RPMI8226 (cell line): Measurements from ENCODE around the gene ATG2A.

ENCODE experiments used
- DNase-seq: peaks from one replicate; pipeline ENCODE4 v3.0.0-alpha.2; 2015

The ATG2A gene

DNA sequence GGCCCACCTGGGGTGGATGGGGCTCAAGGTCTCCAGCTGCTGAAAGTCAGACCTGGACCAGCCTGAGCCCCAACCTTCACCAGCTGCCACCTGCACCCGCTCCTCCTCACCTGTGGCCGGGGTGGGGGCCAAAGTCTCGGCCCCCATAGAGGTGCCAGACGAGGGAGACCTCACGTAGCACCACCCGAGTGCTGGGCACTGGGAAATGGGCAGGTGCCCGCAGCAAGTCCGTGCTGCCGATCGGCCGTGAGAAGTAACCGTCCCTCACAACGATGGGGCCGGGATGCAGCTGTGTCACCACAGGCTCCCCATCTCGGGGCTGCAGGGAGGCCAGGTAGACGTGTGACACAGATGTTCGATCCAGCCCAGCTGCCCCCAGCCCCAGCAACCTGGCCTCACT is 16.2 kb downstream of the ATG2A start:
- no peak for DNase-seq

DNA sequence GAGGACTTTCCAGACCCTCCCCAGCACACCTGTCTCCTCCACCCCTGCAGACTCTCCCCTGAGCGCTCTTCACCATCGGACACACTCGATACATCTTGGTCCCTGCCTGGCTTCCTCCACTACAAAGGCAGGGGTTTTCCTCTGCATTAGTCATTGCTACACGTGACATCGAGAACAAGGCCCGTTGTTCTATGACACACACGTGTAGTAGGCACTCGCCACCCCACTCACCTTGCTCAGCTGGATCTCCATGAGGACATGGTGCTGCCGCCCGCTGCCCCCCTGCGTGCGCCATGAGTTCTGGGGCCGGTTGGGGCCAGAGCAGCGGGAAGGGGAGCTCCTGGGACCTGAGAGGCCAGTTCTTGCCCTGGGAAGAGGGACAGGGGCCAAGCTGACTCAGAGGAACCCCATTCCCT is 16.7 kb downstream of the ATG2A start:
- DNase-seq: no peak

DNA sequence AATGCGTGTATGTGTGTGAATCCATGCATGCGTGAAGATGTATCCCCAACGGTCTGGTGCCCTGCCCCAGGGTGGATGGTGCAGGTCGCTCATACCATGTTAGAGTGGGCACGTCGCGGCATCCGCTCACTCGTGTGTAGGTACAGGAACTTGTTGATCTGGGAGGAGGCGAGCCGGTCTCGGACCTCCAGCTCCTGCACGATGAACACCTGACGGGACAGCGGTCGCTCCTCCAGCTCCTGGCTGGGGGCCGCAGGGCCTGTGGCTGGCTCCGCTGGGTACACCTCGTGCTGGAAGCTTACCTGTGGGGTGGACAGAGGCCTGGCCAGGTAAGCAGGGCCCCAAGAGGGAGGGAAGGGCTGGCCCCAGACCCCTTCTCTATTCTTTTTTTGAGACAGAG is 18.5 kb downstream of the ATG2A start:
- no peak for DNase-seq

DNA sequence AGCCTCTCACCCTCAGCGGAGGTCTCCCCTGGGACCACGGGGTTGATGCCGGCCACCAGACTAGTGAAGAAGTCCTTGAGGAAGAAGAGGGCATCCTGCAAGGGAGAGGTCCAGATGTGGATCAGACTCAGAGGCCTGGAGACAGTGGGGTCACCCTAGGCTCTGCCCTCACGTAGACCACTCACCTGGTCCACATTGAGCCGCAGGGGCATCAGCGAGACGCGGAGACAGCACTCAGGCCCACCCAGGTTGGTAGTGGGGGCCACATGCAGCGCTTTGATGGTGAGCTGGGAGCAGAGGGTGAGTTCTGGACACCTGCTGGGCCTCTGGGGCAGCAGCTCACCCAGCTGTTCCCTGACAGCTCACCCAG is 18.9 kb downstream of the ATG2A start:
- DNase-seq: no peak

GRCh38 chr11:64897381-64898075 is 19.5 kb downstream of the ATG2A start:
- no peak for DNase-seq

GRCh38 chr11:64896448-64897022 is 20.5 kb downstream of the ATG2A start:
- no peak for DNase-seq

- DNase-seq: no peak
Measured at GRCh38 chr11:64894812-64895452, 22.1 kb downstream of the ATG2A start.

DNA sequence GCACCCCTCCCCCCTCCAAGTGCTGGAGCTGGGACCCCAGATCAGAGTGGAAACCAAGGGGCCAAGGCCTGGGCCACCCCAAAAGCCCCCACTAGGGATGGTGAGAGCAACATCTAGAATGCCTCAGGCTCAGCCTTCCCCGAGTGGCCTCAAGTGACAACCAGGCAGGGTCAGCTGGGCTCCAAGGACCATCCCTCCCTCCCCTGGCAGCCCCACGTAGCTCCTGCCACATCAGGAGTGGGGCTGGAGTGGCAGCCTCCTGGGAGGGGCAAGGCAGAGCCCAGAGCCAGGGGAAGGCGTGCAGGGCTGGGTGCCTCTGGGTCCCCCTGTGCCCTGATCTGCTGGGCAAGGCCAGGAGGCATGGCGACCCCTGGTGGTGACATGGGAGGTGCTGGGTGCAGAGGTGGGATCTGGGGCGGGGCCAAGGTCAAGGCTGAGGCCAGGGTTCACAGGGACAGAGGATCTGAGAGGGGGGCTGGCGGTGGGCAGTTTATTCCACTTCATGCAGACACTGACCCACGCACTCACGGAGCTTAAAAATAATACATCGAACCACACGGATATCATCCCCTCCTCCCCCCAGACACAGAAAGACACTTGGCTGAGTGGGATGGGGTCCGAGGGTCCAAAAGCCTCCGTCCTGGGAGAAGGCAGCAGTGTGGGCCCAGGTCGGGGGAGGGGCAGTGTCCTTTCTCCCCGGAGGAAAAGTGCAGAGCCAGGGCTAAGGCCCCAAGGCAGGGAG is 22.8 kb downstream of the ATG2A start:
- peak; percentile 93 for DNase-seq

DNA sequence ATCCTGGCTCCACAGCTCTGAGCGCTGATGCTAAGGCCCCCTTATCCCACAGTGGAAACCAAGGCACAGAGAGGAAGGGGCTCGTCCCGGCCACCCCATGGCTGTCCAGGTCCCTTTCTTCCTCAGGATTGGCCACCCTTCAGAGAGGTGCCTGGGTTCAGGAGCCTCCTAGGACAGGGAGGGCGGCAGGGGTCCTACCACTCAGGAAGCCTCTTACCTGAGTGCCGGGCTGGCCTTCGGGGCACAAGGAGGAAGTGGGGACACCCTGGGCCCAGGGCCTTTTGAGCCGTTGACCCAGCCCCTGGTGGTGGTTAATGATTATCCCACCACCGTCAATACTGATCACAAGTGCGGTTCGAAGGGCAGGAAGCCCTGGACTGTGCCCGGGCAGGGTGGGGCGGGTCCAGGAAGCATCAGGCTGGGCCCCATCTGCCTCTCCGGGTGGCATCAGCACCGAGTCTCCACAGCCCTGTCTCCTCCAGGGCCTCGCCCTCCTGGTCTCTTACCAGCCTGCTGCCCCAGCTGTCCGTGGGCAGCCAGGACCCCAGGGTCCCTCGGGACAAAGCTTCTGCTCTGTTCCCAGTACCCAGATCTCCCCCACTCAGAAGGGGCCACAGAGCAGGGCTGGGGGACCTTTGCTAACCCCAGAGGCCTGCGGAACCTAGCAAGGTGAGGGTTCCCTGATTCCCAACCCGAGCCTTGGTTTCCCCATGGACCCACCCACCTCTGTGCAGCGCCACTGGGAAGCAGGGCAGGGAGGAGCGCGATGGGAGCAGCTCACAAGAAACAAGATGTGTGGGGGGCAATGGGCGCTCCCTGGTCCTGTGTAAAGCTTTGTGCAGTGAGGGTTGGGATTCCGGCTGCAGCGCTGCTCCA is 23.6 kb downstream of the ATG2A start:
- DNase-seq: no peak

DNA sequence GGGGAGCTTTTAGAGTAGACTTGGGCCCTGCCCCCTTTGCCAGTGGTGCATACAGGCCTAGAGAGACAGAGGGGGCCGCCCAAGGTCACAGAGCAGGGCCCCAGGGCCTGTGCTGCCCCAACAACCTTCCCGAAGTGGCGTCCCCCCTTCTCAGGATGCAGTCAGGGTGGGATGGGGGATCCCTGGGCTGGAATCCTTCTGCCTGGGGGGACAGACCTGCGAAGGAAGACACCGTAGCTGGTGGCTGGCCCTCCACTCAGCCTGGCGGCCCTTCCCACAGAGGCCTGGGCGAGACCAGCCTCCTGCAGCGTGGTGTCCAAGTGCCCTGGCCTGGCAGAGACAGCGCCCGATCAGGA is 24.2 kb downstream of the ATG2A start:
- no peak for DNase-seq

GRCh38 chr11:64892411-64892831 is 24.6 kb downstream of the ATG2A start:
- DNase-seq: no peak

DNA sequence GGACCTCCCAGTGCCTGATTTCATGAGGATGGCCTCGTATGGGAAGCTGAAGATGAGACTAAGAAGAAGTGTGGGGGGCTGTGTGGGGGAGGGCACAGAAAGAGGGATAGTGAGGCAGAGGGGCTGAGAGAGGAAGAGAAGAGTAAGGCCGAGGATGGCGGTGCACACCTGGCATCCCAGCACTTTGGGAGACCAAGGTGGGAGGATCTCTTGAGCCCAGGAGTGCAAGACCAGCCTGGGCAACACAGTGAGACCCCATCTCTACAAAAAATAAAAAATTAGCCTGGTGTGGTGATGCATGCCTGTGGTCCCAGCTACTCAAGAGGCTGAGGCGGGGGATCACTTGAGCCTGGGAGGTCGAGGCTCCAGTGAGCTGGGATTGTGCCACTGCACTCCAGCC is 25.1 kb downstream of the ATG2A start:
- no peak for DNase-seq

DNA sequence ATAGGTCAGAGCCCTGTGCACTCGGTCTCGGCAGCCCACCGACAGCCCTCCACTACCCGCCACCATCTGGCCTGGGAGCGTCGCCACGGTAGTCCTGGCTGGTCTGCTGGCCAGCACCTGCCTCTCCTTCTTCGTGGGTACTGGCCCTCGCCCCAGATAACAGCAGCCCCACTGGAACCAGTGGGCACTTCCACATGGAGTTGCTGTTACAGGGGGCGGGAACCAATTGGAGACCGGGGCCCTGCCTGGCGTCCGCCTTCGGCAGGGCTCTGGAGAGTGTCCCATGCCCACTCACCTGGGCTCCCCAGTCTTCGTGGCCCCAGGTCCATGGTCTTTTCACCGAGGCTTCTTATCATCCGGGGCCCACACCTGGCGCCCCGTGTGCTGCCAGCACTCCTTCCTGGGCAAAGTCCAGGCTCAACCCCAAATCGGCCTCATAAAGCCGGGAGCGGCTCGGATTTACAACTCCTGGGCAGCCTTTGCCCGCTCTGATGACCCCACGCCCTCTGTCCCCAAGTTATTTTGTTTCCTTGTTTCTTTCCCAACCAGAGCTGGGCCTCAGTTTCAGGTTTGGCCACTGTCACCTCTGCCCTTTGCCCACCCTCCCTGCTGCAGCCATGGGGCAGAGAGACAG is 25.7 kb downstream of the ATG2A start:
- no peak for DNase-seq

DNA sequence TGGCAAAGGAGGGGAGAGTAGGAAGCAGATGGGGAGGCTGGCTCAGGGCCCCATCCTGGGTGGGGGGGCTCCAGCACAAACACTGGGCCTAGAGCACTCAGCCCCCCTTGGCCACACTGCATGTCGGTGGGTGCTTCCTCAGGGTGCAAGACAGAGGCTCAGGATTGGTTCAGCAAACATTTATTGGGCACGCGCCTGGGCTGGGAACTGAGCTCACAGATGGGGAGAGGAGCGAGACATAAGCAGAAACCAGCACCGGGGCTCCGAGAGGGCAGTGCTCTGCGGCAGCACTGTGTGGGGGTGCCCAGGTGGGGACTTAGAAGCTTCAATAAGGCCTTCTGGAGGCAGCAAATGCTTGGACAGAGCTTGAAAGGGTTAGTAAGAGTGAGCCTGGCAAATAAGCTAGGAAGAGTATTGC is 26.5 kb downstream of the ATG2A start:
- DNase-seq: no peak

- DNase-seq: no peak
Measured at GRCh38 chr11:64888729-64889511, 28.1 kb downstream of the ATG2A start.

- DNase-seq: no peak
Measured at GRCh38 chr11:64888406-64888728, 28.6 kb downstream of the ATG2A start.

DNA sequence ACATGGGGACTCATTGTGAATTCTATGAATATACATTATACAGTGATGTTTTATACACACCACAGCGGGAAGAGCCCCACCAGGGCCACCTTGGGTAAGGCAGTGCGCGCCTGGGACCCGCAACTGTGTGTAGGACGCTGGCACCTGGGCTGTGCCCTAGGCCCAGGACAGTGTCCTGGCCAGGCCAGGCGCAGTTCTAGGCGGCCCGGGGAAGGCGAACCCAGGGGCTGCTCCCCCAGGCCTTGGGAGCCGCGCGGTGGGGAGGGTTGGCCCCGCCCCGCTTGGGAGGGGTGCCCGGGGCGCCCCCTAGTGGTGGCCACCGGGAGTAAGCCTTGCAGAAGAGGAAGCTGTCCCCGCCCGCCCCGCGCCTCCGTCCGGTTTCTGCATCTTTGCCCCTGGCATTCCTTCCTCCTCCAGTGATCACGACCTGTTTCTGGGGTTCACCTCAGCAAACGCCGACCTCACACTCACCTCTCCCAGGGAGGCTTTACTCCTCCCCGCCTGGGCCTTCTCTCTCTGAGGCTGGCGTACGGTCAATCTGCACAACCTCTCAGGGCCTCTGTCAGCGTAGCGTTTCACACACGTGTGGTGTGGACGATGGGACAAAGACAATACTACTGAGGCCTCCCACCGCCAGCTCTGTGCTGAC is 29.1 kb downstream of the ATG2A start:
- DNase-seq: peak; percentile 89

DNA sequence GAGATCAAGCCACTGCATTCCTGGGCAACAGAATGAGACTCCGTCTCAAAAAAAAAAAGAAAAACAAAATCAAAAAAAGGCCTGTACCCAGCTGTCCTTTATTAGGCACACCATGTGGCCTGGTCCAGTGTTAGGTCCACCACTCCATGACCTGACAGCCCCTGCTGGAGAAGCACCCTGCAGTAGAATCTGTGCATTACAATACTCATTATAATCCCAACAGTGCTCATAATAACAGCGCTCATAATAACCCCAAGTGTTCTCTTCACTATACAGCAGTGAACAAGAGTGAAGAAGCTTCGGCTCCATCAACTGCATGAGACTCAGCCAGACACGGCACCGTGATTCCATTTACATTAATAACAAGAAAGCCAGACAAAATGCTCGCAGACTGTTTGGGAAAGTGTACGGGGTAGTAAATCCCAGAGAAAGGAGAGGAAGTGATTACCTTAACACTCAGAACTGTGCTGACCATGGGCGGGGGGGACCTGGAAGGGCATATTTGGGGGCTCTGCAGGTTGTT is 29.7 kb downstream of the ATG2A start:
- DNase-seq: no peak

DNA sequence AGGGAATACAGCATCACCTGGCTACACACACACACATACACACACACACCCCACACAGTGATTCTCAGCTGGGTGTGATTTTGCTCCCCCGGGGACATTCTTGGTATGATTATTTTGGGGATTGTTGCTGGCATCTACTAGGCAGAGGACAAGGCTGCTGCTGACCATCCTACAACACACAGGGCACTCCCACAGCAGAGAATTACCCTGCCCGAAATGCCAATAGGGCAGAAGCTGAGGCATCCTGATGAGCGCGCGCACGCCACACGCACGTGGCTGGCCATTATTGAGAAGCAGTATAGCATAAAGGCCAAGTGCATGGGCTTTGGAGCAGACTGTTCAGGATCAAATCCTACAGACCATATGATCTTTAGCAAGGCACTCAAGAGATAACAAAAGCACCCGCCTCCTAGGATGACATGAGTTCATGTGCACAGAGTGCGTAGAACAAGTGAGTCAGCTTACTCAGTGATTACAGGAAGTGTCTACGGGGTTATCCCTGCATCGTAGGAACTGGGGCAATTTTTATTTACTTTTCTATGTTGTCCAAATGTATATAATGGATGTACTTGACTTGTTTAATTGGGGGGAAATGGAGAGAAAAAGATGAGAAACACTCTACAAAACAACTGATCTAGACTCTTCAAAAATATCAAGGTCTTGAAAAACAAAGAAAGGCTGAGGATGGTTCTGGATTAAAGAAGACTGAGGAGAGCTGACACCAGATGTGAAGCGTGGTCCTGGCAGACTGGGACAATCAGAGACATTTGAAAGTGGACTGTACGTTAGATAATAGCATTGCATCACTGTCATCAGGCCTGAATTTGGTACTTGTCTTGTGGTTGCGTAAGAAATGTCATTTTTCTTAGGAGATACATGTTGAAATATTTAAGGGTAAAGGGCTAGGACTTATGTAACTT is 31.4 kb downstream of the ATG2A start:
- DNase-seq: no peak

DNA sequence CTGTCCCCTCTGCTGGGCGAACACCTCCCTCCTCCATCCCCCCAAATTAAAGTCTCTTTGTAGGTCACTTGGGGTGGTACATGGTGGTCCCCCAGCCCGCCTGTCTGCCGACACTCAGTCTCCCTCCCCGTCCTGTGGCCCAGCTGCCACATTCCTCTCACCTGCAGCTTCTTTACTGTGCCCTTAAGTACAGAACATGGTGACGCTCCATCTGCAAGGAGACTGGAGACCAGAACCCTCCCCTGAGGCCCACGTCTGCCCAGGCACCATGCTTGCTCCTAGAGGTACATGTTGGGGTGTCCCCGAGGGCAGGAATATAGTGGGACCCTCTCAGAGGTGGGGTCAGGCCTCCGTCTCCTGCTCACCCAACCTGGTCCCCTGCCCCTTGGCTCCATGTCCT is 33.0 kb downstream of the ATG2A start:
- DNase-seq: no peak
